Measurements from ENCODE around the gene B4GALT4.

GRCh38 chr3:119288669-119289403, 48.2 kb upstream of the B4GALT4 start:
- TF ChIP-seq CTCF (conservative IDR thresholded peaks at IDR 0.05) (no peak), EZH2 (IDR thresholded peaks at IDR 0.05; ENCODE audit: low read depth) (no peak)
